GM18507 (cell line): ENCODE results near the gene GUCA2A.
"Not testable (repeated sequence)": the region's sequence is repeated elsewhere in the genome, so short reads cannot be mapped to it uniquely, and the experiment has no call there.

Source experiments
- DNase-seq: peaks from one replicate; pipeline ENCODE4 v3.0.0; 2011; ENCODE audit warnings: low read depth; ENCODE audit not compliant: insufficient read length; ENCODE audit errors: extremely low spot score
- FAIRE-seq: peaks from 2 replicates; lab custom pipeline; 2011; peaks lifted over from hg19 to GRCh38; lab: Jason Lieb, UNC

GUCA2A gene, protein sequence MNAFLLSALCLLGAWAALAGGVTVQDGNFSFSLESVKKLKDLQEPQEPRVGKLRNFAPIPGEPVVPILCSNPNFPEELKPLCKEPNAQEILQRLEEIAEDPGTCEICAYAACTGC

DNA sequence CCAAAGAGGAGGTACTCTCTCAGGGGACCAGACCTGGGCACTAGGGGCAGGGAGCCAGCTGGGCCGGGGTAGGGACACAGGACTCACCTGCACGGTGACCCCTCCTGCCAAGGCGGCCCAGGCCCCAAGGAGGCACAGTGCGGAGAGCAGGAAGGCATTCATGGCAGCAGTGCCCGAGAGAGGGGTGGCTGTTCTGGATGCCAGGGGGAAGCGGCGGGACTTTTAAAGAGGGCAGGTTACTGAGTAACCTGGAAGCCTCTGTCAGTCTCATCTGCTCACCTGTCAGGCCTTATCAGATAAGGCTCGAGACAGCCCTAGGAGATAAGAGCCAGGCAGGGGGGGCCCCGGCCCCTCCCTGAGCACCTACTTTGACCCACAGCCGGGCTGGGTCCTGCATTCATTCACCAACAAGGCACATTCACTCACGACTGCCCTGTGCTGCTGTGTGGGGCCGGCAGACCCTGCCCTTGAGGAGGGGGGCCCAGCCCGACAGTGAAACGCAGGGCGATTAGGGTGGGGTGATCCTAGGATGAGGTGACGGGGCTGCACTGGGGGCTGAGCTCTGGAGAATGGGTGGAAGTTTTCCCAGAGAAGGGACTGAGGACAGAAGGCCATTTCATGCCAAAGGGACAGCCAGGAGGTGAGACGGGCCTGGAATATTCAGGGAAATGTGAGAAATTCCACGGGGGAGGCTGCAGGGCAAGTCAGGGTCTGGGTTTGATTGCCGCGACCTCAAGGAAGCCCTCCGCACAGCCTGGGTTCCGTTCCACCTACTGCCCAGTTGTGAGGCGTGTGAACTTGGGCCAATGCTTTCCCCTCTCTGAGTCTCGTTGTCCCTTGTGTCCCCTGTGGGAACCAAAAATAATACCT is at the start of gene GUCA2A:
Gene GUCA2A (minus strand): TSS at position 195 of the 870 bp plus-strand sequence. CDS start 33 bp downstream, at position 162.
- no peak for FAIRE-seq
- DNase-seq, result no peak

DNA sequence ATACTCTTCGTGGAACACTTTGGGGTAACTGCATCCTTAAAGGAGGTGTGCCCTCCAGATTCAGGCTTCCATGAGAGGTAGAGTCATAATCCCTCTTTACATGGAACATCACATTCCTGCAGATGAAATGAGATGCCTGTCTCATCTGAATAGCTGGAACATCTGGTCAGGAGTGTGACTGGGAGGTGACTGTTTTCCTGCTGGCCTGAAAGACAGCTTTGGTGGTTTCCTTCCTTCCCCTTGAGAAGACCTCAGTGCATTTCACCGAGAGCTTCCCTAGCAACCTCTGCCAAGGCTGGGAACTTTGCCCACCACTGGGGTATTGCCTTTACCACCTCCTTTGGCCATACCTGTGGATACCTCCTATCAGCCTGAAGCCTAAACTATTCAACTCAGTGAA is 46.7 kb upstream of the GUCA2A start:
- FAIRE-seq, result no peak
- no peak for DNase-seq

DNA sequence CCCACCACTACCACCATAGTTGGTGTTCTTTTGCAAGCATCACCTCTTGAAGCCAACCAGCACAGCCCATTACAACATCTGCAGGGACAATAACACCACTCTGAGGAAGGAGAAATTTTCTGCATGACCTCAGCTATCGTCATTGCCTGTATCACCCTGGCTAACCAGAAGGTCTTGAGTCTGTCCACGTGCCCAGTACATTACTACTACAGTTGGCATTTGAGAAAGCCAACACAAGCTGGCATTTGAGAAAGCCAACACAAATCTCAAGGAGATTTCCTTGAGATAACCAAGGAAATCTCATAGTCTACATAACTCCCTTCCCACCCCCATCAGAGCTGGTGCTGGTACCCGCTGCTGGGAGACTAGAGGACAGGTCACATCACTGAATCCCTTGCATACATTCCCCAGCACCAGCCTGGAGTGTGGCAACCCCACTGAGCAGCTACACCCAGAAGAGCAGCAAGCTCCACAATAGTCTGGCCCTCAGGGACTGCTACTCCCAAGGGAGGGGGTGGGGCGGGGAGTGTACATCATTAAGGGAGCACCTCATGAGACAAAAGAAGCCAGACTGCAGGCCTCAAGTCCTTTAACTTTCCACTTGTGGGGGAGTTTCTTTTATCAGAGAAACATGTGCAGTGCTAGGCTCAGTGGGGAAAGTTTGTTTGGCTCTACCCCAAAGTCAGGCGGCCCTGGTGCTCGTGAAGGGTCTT is 46.0 kb upstream of the GUCA2A start:
- FAIRE-seq (no peak), DNase-seq (no peak)

DNA sequence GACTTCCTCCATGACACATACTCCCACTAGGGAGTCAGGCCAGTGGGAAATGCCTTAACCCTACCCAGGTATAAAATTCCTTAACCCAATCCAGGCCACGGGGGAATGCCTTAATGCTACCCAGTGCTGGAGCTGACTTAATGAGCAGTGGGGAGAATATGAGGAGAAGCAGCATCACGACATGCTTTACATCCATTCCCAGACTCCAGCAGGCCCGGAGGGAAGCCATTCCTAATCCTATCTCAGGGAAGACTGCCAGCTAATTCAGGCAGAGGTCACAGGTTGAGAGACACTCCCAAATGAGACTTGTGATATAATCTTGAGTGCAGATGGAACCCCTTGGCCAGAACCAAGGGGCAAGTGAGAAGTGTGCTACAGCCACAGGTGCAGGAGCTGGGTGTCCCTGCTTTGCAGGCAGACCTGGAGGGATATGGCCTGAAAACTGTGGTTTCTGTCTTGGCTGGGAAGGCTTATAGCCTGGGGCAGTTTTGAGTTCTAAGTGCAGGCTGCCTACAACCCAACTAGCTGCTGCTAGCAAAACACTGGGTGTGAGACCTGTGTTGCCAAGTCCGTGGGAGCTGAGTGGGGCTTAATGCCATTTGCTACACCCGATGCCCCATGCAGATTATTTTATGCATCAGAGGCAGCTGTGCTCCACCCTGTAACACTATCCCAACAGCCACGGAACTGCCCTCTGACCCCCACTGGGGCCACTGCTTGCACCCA is 45.1 kb upstream of the GUCA2A start:
- no peak for DNase-seq

DNA sequence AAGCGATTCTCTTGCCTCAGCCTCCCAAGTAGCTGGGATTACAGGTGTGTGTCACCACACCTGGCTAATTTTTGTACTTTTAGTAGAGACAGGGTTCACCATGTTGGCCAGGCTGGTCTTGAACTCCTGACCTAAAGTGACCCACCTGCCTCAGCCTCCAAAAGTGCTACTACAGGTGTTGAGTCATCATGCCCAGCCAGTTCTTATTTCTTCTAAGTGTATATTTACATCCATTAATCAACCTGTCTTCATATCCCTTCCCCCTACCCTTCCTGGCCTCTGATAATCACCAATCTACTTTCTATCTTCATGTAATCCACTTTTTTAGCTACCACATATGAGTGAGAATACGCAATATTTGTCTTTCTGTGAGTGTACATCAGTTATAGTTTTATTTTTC is 42.4 kb upstream of the GUCA2A start:
- DNase-seq, FAIRE-seq: not testable (repeated sequence)

More for the DNA sequence above, 45.1 kb upstream of the GUCA2A start:
- no peak for FAIRE-seq

DNA sequence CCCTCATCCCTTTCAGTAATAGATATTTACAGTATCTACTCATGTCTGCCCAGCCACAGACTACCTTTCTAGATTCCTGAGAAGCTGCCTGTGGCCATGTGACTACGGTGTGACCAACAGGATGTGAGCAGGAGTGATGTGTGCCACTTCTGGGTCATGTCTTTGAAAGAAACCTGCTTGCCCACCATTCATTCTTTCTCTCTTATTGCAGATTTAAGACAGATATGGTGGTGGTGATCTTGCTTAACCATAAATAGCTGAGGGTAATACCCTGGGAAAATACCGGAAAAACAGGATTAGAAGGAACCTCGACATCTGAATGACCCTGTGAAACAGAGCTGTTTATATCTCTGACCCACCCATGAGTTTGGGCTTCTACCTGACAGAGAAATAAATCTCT is 41.6 kb upstream of the GUCA2A start:
- no peak for DNase-seq
- no peak for FAIRE-seq

DNA sequence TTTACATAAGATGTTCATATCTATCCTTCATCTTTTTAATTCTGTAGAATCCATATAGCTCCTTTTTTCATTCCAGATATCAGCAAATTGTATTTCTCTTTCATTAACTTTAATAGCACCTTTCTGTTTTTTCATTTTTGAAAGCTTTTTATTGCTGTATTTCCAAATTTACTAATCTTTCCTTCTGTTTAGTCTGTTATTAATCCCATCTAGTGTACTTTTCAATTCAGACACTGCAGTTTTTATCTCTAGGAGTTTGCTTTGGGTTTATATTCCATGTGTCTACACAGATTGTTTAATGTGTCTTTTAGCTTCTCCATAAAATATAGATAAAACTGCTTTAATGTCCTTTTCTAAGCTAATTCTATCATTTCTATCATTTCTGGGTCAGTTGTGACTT is 37.4 kb upstream of the GUCA2A start:
- FAIRE-seq, result no peak

DNA sequence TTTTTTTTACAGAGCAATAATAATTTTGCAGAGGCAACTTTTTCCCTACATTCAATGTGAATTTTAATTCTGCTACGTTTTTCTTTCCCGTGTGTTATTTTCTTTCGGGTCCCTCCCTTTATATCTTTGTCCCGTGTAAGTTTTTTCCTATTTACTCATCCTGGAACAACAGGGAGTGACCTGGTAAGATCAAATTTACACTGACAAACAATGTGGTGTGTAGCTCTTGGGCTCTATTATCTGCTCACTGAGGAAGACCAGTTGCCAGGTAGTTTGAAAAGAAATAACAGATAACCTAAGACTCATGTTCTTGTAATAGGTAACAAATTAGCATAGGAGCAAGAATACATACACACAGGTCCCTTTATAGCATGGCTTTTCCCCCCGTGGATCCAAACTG is 33.7 kb upstream of the GUCA2A start:
- FAIRE-seq, result no peak
- DNase-seq, result no peak

More for the DNA sequence above, 37.4 kb upstream of the GUCA2A start:
- no peak for DNase-seq

DNA sequence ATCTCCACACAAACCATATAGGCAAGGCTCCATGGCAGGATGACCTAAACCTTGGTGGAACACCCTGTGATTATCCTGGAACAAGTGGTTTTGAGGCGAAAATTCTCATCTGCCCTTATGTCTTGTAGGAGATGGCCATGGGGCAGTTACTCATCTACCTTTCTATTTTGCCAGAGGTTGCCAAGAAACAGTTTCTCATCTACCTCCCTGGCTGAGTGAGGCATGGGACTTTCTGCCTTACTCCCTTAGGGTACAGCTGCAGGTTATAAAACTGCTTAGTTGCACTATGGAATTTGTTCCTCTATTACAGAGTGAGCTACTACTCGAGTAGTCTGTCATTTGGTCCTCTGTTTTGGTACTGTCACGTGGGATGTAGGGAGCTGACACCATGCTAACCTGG is 31.3 kb upstream of the GUCA2A start:
- DNase-seq (no peak), FAIRE-seq (no peak)

DNA sequence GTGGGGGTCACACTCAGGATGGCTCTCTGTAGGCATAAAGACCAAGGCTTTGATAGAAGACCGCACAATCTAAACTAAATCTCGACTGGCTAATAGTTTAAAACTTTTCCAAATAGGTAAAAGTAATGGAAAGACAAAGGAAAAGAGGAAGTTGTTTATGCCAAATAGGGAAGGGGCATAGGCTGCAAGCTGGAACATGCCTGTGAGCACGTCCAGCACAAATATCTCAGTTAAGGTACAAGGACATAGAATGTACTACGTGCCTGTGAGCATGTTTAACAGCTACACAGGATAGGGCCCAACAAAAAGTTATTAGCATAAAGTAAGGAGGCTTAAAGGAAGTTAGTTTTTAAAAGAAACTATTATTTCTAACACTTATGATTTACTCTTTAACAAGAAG is 27.6 kb upstream of the GUCA2A start:
- no peak for DNase-seq
- no peak for FAIRE-seq

DNA sequence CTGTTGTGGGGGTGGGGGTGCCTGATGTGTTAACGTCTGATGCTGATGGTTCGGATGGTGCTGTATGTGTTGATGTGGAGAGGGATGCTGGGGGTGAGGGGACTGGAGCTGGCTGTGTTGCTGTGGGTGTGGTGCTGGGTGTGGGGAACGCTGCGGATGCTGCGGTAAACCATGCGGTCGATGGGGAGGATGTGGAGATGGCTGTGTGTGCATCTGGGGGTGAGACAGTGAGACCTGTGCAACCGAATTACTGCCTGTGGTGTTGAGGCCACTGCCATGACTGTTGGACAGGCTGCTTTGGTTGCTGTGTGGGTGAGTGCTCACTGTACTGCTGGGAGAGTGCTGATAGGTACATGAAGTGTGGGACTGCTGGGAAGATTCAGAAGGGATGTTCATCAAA is 26.8 kb upstream of the GUCA2A start:
- FAIRE-seq, result no peak
- DNase-seq, result no peak

DNA sequence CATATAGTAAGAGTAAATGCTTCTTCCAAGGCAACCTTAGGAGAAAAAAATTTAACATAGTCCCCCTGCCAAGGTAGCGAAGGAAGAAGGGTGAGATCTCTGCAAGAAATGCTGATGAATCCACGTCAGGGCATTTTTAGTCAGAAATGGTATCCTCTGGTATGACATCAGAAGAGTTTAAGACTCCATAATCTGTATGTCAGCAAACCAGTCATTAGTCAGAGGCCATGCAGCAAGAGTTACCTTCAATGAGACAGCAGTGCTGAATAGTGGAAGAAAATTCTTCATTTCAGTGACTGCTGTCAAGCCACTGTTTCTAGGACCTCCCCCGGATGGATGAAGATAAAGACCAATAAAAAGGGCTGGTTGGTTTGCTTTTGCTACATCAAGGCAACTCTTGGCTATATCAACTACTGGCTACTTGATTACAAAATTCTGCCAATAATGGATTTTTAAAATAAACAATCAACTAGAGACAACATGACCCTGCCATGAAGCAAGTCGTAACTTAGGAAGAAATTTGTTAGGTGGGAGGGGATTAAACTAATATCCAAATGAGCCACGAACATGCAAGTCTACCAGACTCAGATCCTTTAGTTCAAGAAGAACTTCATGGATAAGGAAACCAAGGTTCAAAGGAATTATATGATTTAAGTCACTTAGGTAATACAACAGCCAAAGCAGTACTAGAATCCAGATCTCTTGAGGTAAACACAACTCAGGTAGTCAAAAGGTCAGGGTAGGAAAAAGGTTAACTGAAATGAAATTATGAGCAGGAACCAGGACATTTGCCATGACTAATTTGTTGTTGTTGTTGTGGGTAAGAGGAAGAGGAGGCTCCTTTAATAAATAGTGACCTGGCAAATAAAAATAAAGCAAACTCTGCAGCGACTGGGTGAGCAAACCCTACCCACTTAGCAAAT is 25.6 kb upstream of the GUCA2A start:
- no peak for DNase-seq
- FAIRE-seq, result no peak

DNA sequence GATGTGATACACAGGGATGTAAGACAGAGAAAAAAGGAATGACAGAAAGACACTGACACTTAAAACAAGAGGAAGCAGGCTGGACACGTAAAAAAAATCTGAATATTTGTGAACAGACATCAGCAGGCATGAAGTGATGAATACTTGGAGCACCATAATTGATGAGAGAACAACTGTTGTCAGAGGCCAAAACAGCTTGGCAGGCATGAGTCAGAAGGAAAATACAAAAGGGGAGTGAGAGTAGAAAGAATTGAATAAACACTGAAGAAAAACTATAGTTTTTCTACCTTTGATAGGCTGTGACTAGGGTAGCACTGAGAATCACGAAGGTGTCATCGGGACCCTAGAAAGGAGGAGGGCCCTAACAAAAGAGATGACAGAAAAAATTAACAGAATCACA is 21.6 kb upstream of the GUCA2A start:
- DNase-seq (no peak), FAIRE-seq (no peak)

DNA sequence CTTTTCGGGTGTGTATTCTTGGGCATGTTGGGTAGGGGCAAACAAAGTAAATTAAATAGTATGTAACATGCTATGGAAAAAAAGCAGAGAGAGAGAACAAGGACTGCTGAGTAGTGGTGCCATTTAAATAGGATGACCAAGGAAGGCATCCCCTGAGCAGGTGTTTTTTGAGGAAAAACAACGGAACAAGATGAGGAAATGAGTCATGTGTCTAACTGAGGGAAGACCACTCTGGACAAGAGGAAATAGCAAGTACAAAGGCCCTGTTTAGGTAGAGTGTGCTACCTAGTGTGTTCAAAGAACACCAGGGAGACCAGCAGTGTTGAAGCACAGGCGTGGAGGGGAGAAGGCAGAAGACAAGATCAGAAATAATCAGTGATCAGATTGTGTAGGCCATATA is 20.1 kb upstream of the GUCA2A start:
- FAIRE-seq (no peak), DNase-seq (no peak)

DNA sequence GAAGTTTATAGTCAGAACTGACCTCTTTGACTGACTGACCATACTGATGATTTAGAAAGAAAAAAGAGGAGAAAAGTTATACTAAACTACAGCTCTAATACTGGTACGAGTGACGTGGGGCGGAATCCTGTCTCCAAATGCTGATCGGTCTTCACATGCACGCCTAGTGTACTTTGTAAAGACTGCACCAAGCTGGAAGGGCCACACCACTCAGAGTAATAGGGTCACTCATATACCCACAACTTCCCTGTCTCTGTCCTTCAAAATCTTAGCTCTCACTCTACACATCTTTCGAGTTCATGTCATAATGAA is 19.4 kb upstream of the GUCA2A start:
- no peak for FAIRE-seq
- DNase-seq, result no peak

DNA sequence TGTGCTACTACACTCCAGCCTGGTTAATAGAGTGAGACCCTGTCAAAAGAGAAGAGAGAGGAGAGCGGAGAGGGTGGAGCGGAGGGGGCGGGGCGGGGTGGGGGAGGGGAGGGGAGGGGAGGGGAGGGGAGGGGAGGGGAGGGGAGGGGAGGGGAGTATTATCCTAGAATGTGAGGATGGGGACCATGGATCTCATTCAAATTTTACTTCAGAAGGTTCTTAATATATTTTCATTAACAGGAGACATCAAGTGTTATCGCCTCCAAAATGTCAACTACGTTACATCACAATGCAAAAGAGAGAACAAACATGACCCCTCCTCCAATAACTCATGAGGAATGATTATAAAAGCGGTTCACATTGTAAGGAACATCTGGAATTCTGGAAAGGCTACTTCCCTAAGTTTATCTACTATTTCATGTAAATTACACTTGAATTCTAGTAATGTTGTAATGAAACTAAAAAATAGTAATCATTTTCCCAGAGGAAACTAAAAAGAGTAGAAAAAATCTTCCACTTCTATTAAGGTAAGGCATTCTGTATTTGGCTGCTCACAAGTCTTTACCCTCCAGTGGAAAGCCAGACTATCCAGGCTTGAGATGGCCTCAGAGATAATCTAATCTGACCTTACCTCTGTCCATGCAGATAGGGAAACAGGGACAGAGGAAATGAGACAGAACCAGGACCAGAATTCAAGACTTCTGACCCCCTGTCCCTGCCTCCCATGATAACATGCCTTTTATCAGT is 18.8 kb upstream of the GUCA2A start:
- FAIRE-seq (no peak), DNase-seq (no peak)

DNA sequence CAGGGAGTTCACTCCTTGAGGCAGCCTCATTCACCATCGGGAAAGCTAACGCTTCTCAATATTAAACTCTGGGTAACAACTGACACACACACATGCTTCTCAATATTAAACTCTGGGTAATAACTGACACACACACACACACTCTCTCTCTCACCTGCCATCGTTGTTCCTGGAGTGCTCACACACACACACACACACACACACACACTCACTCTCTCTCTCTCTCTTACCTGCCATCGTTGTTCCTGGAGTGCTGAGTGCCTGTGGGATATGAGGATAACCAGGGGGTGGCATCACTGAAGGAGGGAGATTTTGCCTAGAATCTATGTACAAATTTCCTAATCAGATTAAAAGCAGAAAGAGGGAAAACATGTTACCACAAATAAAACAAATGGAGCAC is 17.1 kb upstream of the GUCA2A start:
- DNase-seq, result no peak
- FAIRE-seq, result no peak

DNA sequence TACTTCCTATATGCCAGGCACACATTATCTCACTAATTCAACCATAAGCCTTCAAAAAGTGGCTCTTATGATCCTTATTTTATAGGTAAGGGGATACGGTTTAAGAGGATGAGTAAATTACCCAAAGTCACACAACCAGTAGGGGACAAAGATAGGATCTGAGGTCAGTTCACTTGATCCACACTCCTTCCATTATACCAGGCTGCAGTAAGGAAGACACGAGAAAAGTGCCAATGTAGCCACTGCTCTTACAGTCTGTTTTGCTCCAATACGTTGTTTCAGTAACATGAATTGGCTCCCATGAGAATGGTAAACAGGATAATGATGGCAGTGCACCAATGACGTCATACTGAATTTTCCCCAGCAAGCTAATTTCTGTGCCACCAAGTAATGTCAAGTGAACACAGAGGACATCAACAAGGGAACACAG is 15.4 kb upstream of the GUCA2A start:
- FAIRE-seq (no peak), DNase-seq (no peak)

DNA sequence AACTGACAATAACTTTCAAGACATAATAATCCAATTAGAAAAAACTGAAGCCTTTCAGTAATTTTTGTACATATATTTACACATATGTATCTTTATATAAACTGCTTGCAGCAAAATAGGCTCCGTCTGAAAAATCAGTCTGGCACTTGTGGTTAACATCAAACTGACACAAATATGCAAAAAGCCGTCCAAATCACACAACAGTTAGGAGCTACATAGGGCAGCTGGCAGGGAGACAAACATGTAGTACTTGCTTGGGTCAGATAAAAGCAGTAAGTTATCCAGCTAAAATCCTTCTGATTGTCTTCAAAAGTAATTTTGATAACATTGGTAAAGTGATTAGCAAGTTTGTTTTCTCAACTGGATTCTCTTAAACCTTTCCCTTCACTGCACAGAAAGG is 14.7 kb upstream of the GUCA2A start:
- FAIRE-seq, result no peak

More for the DNA sequence above, 14.7 kb upstream of the GUCA2A start:
- DNase-seq, result no peak
